GM19452 (cell line): ENCODE results near the gene DEFB131B.
"Not testable (repeated sequence)": the region's sequence is repeated elsewhere in the genome, so short reads cannot be mapped to it uniquely, and the experiment has no call there.

Experiments used
- ATAC-seq: cut with Tn5 transposase; IDR thresholded peaks from one replicate; pipeline ENCODE4 v1.9.1; 2021; ENCODE audit not compliant: unreplicated experiment

DEFB131B gene

GRCh38 chr11:71911321-71911985 is 33.2 kb downstream of the DEFB131B start:
- ATAC-seq = not testable (repeated sequence)

DNA sequence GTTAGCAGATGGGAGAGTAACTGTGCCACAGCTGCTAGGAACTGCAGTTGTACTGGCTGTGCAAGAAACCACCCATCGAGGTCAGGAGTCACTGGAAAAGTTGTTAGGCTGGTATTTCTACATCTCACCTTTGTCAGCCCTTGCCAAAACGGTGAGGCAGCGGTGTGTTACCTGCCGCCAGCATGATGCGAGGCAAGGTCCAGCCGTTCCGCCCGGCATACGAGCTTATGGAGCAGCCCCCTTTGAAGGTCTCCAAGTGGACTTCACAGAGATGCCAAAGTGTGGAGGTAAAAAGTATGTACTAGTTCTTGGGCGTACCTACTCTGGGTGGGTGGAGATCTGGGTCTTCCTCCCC is 33.7 kb downstream of the DEFB131B start:
- not testable (repeated sequence) for ATAC-seq

- no peak for ATAC-seq
Measured at GRCh38 chr11:71913756-71914526, 35.7 kb downstream of the DEFB131B start.

- ATAC-seq = no peak
Measured at GRCh38 chr11:71914617-71915189, 36.5 kb downstream of the DEFB131B start.

DNA sequence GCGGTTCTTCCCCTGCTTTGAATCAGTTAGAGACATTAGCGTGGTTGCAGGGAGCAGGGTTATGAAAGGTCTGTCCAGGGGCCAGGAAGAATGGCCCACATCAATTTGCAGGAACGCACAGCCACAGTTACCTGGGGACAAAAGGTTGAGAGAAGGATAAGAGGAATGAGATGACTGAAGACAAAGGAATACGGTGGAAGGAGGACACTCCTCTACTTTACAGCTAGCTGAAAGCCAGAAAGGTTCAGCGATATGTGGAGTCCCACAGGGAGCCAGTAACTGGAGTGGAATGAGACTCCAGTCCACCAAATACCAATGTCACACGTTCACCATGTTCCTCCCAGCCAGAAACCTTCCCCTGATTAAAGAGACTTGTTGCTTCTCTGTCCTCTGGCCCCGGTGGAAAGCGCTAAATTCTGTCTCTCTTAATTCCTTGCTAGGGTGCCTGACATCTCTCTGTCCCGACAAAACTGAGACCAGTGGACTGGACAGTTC is 39.4 kb downstream of the DEFB131B start:
- no peak for ATAC-seq

- peak; percentile 73 for ATAC-seq
Measured at GRCh38 chr11:71927820-71928736, 49.8 kb downstream of the DEFB131B start, which contains the start of gene XNDC1N. XNDC1N (minus strand) TSS chr11:71928594; CDS start chr11:71923353, 5,241 bp downstream.

- peak; percentile 81 for ATAC-seq
Measured at GRCh38 chr11:71928737-71929443, 50.6 kb downstream of the DEFB131B start, which contains the start of gene RNF121. RNF121 (plus strand) TSS chr11:71929046; CDS start chr11:71929062, 16 bp downstream.

DNA sequence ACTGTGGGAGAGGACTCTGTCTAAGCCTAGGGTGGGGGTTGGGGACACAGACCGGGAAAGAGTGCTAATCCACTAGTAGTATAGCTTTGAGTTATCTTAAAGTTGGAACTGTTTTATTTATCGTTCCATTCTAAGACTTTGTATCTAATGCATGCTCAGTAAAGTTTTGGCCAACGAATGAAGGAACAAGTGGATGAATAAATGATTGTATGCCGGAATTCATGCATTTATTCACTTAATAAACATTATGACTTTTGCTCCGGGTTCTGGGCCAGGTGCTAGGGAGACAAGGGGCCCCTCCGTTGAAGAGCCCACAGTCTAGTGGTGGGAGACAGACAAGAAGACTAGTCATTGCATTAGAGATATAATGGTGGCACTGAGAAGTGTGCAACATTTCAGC is 51.2 kb downstream of the DEFB131B start:
- no peak for ATAC-seq

GRCh38 chr11:71930556-71931244 is 52.4 kb downstream of the DEFB131B start:
- ATAC-seq = no peak

GRCh38 chr11:71931245-71931602 is 53.0 kb downstream of the DEFB131B start:
- no peak for ATAC-seq

DNA sequence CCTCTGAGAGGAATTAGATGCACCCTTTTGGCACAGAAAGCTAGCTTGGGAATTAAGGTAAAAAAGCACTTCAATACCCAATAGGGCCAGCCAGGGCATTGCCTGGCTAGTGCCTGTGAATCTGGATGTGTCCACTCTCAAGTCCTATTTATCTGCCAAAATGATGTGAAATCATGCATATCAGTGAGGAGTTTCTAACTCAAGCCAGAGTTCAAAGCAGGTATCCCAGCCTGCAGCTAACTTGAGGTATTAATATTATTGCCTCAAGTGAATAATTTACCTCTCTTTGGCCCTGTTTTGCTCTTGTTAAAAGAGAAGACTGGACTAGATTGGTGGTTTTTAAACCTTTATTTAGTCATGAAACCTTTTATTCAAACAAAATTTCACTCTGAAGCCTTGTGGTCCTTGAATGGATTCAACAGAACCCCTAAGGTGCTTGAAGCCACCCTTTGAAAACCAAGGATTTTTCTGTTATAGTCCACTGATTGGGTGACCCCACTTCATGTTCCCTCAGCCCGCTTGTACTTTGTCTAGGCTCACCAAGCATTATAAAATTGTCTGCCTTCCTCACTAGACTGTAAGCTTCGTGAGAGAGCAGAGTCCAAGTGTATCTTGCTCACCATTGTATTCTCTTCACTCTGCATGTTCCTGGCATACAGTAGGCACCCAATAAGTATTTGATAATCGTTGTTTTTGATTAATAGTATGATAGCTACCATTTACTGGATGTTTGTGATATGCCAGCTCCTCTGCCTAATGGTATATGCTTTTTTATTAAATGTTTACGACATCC is 55.1 kb downstream of the DEFB131B start:
- ATAC-seq = no peak
